ENCODE data around the gene WDR1.

DNA sequence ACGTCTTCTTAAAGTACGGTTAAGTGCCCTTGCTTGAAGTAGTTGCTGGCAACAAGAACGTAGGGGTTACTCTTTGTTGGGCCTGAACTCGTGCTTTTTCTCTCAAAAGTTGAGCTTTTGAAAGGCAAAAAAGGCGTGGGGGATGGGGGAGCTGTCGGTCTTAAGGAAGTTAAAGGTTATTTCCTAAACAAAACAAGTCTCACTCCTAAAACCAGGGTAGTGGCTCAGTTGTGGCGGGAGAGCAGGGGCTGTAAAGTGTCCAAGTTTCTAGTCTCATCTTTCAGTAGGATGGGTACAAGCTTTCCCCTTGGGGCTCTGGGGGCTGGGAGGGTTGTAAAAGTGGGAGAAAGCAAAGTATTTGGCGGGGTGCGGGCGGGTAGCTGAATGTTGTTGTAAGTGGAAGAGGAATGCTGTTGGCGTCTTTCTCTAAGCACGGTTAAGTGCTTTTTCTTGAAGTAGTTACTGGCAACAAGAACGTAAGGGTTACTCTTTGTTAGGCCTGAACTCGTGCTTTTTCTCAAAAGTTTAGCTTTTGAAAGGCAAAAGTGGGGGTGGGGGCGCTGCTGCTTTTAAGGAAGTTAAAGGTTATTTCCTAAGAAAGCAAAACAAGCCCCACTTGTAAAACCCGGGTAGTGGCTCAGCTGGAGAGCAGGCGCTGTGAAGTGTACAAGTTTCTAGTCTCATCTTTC, 904 bp upstream of the WDR1 start:
- TF ChIP-seq FOXK2 (IDR thresholded peaks at IDR 0.05), result no peak
- no peak for TF ChIP-seq ZNF24 (IDR thresholded peaks at IDR 0.05)
- TF ChIP-seq SP2 (CRISPR knock-in tag; IDR thresholded peaks at IDR 0.05), result no peak
- TF ChIP-seq, protein P1, sequence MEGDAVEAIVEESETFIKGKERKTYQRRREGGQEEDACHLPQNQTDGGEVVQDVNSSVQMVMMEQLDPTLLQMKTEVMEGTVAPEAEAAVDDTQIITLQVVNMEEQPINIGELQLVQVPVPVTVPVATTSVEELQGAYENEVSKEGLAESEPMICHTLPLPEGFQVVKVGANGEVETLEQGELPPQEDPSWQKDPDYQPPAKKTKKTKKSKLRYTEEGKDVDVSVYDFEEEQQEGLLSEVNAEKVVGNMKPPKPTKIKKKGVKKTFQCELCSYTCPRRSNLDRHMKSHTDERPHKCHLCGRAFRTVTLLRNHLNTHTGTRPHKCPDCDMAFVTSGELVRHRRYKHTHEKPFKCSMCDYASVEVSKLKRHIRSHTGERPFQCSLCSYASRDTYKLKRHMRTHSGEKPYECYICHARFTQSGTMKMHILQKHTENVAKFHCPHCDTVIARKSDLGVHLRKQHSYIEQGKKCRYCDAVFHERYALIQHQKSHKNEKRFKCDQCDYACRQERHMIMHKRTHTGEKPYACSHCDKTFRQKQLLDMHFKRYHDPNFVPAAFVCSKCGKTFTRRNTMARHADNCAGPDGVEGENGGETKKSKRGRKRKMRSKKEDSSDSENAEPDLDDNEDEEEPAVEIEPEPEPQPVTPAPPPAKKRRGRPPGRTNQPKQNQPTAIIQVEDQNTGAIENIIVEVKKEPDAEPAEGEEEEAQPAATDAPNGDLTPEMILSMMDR (CRISPR knock-in tag; IDR thresholded peaks at IDR 0.05), result no peak
- no peak for TF ChIP-seq HNF4A (CRISPR knock-in tag; IDR thresholded peaks at IDR 0.05)
- no peak for TF ChIP-seq ZSCAN22 (CRISPR knock-in tag; IDR thresholded peaks at IDR 0.05)
- TF ChIP-seq JUN (CRISPR knock-in tag; IDR thresholded peaks at IDR 0.05), result no peak
- TF ChIP-seq SMAD1 (CRISPR knock-in tag; IDR thresholded peaks at IDR 0.05; ENCODE audit: borderline replicate concordance, low read depth), result no peak
- no peak for TF ChIP-seq POLR2A (IDR thresholded peaks at IDR 0.05; ENCODE audit: insufficient read depth in 1 of 2, low read depth in 2 of 2, low read length in 2 of 2)
- no peak for TF ChIP-seq CHD4 (IDR thresholded peaks at IDR 0.05; ENCODE audit: borderline replicate concordance, low read length)
- no peak for TF ChIP-seq ZNF331 (CRISPR knock-in tag; IDR thresholded peaks at IDR 0.05)
